HepG2 (cell line): Measurements from ENCODE around the gene COQ9. TPM values are rescaled to one million over a fixed set of nuclear protein-coding genes. Genes with fewer than 3 reads are reported as not detected.

ENCODE experiments used
- CERS6 ChIP-seq: sonication (generic); formaldehyde crosslinking; IDR thresholded peaks from 2 replicates; pipeline ENCODE4 v1.5.0; 2020; ENCODE audit warnings: missing genetic modification reagents
- FOXA1 ChIP-seq, 2 experiments: fragments of 450-650 bp in 1 of 2; sonication (generic) in 1 of 2; formaldehyde crosslinking in 1 of 2; IDR thresholded peaks; 2 replicates each; pipeline versions ENCODE4 v1.4.0 to v1.6.1; 2016 to 2020; ENCODE audit warnings: missing genetic modification reagents in 1 of 2
- FOXO4 ChIP-seq: sonication (generic); formaldehyde crosslinking; conservative IDR thresholded peaks from 2 replicates; pipeline ENCODE4 v1.8.1; 2023; ENCODE audit warnings: missing genetic modification reagents
- GATAD2A ChIP-seq: IDR thresholded peaks from 2 replicates; pipeline ENCODE4 v1.6.1; 2016
- KLF11 ChIP-seq: IDR thresholded peaks from 2 replicates; pipeline ENCODE4 v1.6.1; 2016; ENCODE audit warnings: missing compliant biosample characterization
- NR2C2 ChIP-seq: sonication (generic); formaldehyde crosslinking; IDR thresholded peaks from 2 replicates; pipeline ENCODE4 v1.4.0; 2020; ENCODE audit warnings: missing genetic modification reagents, mild to moderate bottlenecking, moderate library complexity, borderline replicate concordance
- PHF20 ChIP-seq: sonication (generic); formaldehyde crosslinking; IDR thresholded peaks from 2 replicates; pipeline ENCODE4 v1.5.0; 2020; ENCODE audit warnings: mild to moderate bottlenecking, missing genetic modification reagents
- RARA ChIP-seq: IDR thresholded peaks from 2 replicates; pipeline ENCODE4 v1.6.1; 2016; ENCODE audit warnings: missing genetic modification reagents, missing compliant biosample characterization
- RXRB ChIP-seq: IDR thresholded peaks from 2 replicates; pipeline ENCODE4 v1.6.1; 2016; ENCODE audit warnings: borderline replicate concordance, missing genetic modification reagents, missing compliant biosample characterization
- SCMH1 ChIP-seq: sonication (generic); formaldehyde crosslinking; IDR thresholded peaks from 2 replicates; pipeline ENCODE4 v1.9.0; 2021; ENCODE audit warnings: missing genetic modification reagents, mild to moderate bottlenecking, borderline replicate concordance
- ZBTB37 ChIP-seq: sonication (generic); formaldehyde crosslinking; IDR thresholded peaks from 2 replicates; pipeline ENCODE4 v1.4.0; 2020; ENCODE audit warnings: mild to moderate bottlenecking, missing genetic modification reagents
- ZNF101 ChIP-seq: sonication (generic); formaldehyde crosslinking; IDR thresholded peaks from 2 replicates; pipeline ENCODE4 v1.4.0; 2020; ENCODE audit warnings: mild to moderate bottlenecking, low read depth, missing genetic modification reagents, borderline replicate concordance
- ZNF280D ChIP-seq: sonication (generic); formaldehyde crosslinking; IDR thresholded peaks from 2 replicates; pipeline ENCODE4 v1.5.1; 2020; ENCODE audit warnings: mild to moderate bottlenecking, missing genetic modification reagents
- ZNF430 ChIP-seq: sonication (generic); formaldehyde crosslinking; IDR thresholded peaks from 2 replicates; pipeline ENCODE4 v1.9.0; 2021; ENCODE audit warnings: mild to moderate bottlenecking, missing genetic modification reagents
- ZNF484 ChIP-seq: sonication (generic); formaldehyde crosslinking; IDR thresholded peaks from 2 replicates; pipeline ENCODE4 v1.5.1; 2020; ENCODE audit warnings: mild to moderate bottlenecking, low read depth, missing genetic modification reagents, borderline replicate concordance
- ZNF550 ChIP-seq: sonication (generic); formaldehyde crosslinking; IDR thresholded peaks from 2 replicates; pipeline ENCODE4 v1.4.0; 2020; ENCODE audit warnings: mild to moderate bottlenecking, missing genetic modification reagents, borderline replicate concordance
- ZNF564 ChIP-seq: sonication (generic); formaldehyde crosslinking; IDR thresholded peaks from 2 replicates; pipeline ENCODE4 v1.8.1; 2023; ENCODE audit warnings: mild to moderate bottlenecking, missing genetic modification reagents
- ZNF850 ChIP-seq: sonication (generic); formaldehyde crosslinking; conservative IDR thresholded peaks from 2 replicates; pipeline ENCODE4 v1.9.0; 2021; ENCODE audit warnings: mild to moderate bottlenecking, missing genetic modification reagents
- polyA plus RNA-seq, 8 experiments: library from polyadenylated mRNA; depleted of rRNA in 3 of 8; stranded (reverse) in 7 of 8; unstranded in 1 of 8; fragments of >200 nt; fragmentation: Illumina TruSeq in 4 of 8; extraction: Trizol in 4 of 8; gene quantifications; 2 replicates each; pipeline versions ENCODE4 v1.2.1 to v1.2.3, GENCODE V29; 2011 to 2016; ENCODE audit warnings: low read depth in 4 of 8, missing spikeins in 1 of 8, mixed read lengths in 1 of 8; ENCODE audit not compliant: insufficient read depth in 1 of 8
- total RNA-seq, 5 experiments: library from RNA; depleted of rRNA; stranded (reverse); fragments of >200 nt; fragmentation: Illumina TruSeq; extraction: Trizol; gene quantifications; 2 replicates each; pipeline ENCODE4 v1.2.3, GENCODE V29; 2016; ENCODE audit warnings: low read depth in 1 of 5

Gene COQ9
- total and polyA plus RNA-seq, 2 of the 13 experiments (the other 11 are each of a cell fraction or from before 2014, with no cell fraction given), result 57.5 to 108 TPM

GRCh38 chr16:57471852-57472664 lies 24.8 kb downstream of the COQ9 start (continued):
- TF ChIP-seq RARA, result peak; percentile 88
- TF ChIP-seq PHF20 (CRISPR knock-in tag), result no peak
- no peak for TF ChIP-seq ZNF850 (CRISPR knock-in tag)
- TF ChIP-seq ZNF101 (CRISPR knock-in tag), result no peak
- TF ChIP-seq GATAD2A (CRISPR knock-in tag), result peak; percentile 93
- no peak for TF ChIP-seq ZNF564 (CRISPR knock-in tag)
- TF ChIP-seq SCMH1 (CRISPR knock-in tag), result no peak
- no peak for TF ChIP-seq CERS6 (CRISPR knock-in tag)
- no peak for TF ChIP-seq ZNF550
- peak; percentile 43; the same call in 1 of the 2 replicates for TF ChIP-seq ZNF430 (CRISPR knock-in tag)
- no peak for TF ChIP-seq ZBTB37 (CRISPR knock-in tag)
- TF ChIP-seq NR2C2, result peak; percentile 32; the same call in 1 of the 2 replicates
- no peak for TF ChIP-seq FOXA1 (IDR thresholded peaks at IDR 0.05)
- TF ChIP-seq FOXA1 (CRISPR knock-in tag; IDR thresholded peaks at IDR 0.05), result peak; percentile 42
- peak; percentile 81 for TF ChIP-seq RXRB (CRISPR knock-in tag)
- no peak for TF ChIP-seq ZNF484 (CRISPR knock-in tag)
- TF ChIP-seq KLF11 (CRISPR knock-in tag), result peak; percentile 68; the same call in 1 of the 2 replicates
- no peak for TF ChIP-seq FOXO4 (CRISPR knock-in tag)
- TF ChIP-seq ZNF280D (CRISPR knock-in tag), result no peak
